ENCODE results near the gene NUDT14. TPM values are rescaled to one million over a fixed set of nuclear protein-coding genes. Genes with fewer than 3 reads are reported as not detected.

NUDT14 gene
- total and polyA plus RNA-seq, 12 donors, result 15.1 to 33.9 (median 29.6) TPM

DNA sequence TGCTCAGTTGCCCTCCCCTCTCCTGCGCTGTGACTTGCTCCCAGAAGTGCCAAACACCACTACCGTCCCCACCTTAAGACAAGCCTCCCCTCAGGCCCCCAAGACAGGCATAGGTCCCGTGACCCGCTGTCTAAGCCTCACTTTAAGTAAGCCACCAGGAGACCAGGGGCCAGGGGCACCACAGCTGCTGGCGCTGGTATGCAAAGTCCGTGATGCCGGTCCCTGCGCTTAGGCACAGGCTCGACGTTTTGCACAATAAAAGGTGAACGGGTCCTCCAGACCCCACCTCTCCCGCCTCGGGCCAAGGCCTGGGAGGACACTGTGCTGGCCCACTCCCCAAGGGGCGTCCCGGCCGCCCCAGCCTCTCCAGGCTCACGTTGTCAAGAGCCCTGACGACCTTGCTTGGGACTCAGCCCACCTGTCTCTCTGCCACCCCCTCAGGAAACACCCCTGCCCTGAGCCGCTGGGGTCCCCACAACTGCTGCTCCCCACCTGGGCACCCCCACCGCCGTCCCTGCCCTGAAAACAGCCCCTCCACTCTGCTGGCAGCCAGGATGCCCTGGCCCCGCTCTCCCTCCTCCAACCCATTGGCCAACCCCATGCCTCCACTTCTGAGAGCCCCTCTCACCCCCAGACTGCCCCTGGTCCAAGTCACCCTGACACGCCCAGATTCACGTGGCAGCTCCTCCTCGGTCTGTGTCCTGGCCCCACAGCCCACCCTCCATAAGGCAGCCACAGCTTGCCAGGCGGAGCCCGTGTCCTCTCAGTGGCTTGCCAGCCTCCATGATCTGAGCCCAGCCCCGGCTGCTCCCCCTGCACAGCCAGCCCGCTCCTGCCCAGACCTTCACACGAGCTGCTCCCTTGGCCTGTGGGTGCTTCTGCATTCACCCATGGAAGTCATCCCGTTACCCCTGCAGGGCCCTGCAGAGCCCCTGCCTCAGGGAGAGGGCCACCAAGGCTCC, 24.4 kb downstream of the NUDT14 start:
- no peak for ATAC-seq
- 84 to 85% methylated on average over 31 of the region's 31 CpGs for WGBS, 2 donors

DNA sequence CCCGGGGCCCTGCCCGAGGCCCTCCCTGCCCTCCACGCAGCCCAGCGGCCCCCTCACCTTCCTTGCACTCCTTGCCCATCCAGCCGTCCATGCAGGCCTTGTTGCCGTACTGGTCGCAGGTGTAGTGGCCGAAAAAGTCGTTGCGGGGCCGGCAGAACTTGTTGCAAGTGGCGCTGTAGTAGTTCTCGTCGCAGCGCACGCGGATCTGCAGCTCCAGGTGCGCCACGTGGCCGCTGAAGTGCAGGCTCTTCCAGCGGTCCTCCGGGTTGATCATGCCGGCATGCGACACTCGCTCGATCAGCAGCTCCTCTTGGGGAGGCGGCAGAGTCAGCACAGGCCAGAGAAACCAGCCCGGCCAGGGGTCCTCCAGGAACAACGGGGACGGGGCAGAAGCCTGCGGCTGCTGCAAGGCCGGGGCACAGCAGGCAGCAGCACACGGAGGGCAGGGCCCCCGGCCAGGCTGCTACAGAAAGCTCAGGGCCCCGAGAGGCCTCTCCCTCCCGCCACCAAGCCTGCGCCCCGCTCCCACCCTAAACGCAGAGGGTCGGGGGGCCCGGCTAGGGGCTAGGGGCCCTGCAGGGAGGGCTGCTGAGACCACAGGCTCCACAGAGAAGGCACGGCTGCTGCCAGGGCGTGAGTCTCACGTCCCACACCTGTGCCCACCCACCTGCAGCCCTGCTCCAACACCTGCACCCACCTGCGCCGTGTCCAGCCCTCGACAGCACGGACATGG, 25.3 kb downstream of the NUDT14 start:
- intact Hi-C loops (cut with DNase I), result no loop called here
- TF ChIP-seq, protein P1, sequence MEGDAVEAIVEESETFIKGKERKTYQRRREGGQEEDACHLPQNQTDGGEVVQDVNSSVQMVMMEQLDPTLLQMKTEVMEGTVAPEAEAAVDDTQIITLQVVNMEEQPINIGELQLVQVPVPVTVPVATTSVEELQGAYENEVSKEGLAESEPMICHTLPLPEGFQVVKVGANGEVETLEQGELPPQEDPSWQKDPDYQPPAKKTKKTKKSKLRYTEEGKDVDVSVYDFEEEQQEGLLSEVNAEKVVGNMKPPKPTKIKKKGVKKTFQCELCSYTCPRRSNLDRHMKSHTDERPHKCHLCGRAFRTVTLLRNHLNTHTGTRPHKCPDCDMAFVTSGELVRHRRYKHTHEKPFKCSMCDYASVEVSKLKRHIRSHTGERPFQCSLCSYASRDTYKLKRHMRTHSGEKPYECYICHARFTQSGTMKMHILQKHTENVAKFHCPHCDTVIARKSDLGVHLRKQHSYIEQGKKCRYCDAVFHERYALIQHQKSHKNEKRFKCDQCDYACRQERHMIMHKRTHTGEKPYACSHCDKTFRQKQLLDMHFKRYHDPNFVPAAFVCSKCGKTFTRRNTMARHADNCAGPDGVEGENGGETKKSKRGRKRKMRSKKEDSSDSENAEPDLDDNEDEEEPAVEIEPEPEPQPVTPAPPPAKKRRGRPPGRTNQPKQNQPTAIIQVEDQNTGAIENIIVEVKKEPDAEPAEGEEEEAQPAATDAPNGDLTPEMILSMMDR (IDR thresholded peaks at IDR 0.05), result no peak

More for the DNA sequence above, 24.4 kb downstream of the NUDT14 start:
- no peaks in the 10 kb centered on the region for H3K9me3 ChIP-seq
- H3K27ac ChIP-seq, result no peak overlapping the region
- peaks cover 9 to 43% (median 30%) of the 10 kb centered on the region in 9 donors for H3K4me1 ChIP-seq
- DNase-seq, result no peak
- no peak overlapping the region for H3K4me3 ChIP-seq
- peaks cover 0 to 13% (median 0%) of the 10 kb centered on the region in 9 donors for H3K36me3 ChIP-seq
- intact Hi-C loops (cut with DNase I), result no loop called here
- no peaks in the 10 kb centered on the region for H3K27me3 ChIP-seq
- TF ChIP-seq, protein P1 (IDR thresholded peaks at IDR 0.05), result no peak

DNA sequence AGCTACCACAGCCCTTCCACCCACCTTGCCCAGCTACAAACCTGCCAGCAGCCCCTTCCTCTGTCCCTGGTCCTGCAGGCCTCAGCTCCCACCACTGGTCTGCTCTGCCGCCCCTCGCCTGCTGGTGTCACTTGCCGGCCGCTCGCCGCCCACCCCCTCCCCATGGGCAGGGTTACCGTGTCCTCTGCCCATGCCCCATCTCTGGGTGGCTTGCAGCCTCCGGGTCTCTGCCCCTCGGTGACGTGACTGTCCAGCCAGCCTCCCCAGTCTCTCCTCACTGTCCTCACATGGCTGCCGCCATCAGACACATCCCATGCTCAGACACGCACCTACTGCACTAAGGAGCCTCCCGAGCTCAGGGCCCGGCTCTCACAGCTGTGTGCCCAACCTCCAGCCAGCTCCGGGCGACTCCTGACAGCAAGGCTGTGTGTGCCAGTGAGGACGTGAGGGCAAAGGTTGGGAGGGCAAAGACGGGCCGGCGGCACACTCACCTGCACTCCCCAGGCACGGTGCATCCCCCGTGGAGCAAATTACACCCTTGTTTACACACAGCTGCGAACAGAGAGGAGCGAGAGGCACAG, 26.0 kb downstream of the NUDT14 start:
- Histone ChIP-seq H3K4me3 (no peak overlapping the region), H3K4me1 (peaks cover 9 to 41% (median 30%) of the 10 kb centered on the region in 9 donors), H3K36me3 (peaks cover 0 to 27% (median 0%) of the 10 kb centered on the region in 9 donors), H3K27me3 (no peaks in the 10 kb centered on the region), H3K27ac (peak overlapping the region in 4 of 10 donors; percentile 35 to 89 (median 80)), H3K9me3 (no peaks in the 10 kb centered on the region)
- WGBS, 2 donors, result 80 to 81% methylated on average over 24 of the region's 24 CpGs
- no peak for ATAC-seq
- peak in 1 of 2 donors; percentile 6 for DNase-seq
- TF ChIP-seq, protein P1 (IDR thresholded peaks at IDR 0.05), result no peak
- intact Hi-C loops (cut with DNase I), result no loop called here

More for the DNA sequence above, 25.3 kb downstream of the NUDT14 start:
- Histone ChIP-seq H3K36me3 (peaks cover 0 to 21% (median 0%) of the 10 kb centered on the region in 9 donors), H3K9me3 (no peaks in the 10 kb centered on the region), H3K4me1 (peaks cover 9 to 41% (median 30%) of the 10 kb centered on the region in 9 donors), H3K4me3 (no peak overlapping the region), H3K27me3 (no peaks in the 10 kb centered on the region), H3K27ac (peak overlapping the region in 1 of 10 donors; percentile 82)
- ATAC-seq, result no peak
- 82 to 84% methylated on average over 48 of the region's 48 CpGs for WGBS, 2 donors
- peak in 1 of 2 donors; percentile 10 for DNase-seq

DNA sequence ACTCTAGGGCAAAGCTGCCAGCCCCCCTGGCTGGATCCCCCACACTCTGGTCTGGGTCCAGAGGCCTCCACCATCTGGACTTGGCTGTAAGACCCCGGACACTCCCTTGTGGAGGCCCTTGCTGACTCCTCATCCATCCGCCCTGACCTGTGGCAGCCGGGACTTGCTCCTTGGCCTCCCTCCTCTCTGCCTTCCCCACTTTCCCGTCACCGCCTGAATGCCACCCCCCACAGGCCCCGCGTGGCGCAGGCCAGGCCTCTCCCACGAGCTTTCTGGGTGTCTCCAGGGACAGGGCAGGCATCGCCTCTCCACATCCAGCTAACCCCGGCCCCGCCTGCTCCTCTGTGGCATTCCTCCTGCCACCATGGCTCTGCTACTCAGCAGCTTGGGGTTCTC, 26.6 kb downstream of the NUDT14 start:
- Histone ChIP-seq H3K4me3 (no peak overlapping the region), H3K9me3 (no peaks in the 10 kb centered on the region), H3K36me3 (peaks cover 0 to 29% (median 0%) of the 10 kb centered on the region in 9 donors), H3K4me1 (peaks cover 9 to 41% (median 30%) of the 10 kb centered on the region in 9 donors), H3K27me3 (no peaks in the 10 kb centered on the region), H3K27ac (peak overlapping the region in 9 of 10 donors; percentile 8 to 89 (median 82))
- TF ChIP-seq, protein P1 (IDR thresholded peaks at IDR 0.05), result no peak
- ATAC-seq (no peak), DNase-seq (peak in 1 of 2 donors; percentile 15)
- 50 to 69% methylated on average over 12 of the region's 12 CpGs for WGBS, 2 donors
- intact Hi-C loops (cut with DNase I), result loop anchor here in 3 of 10 donors (5.0 kb wide), 2 partner anchors 43 to 62 kb away; no protein-coding TSS in a partner anchor
